Subcutaneous adipose tissue (tissue), 4 donors: ENCODE measurements around the gene PAK1. TPM values are rescaled to one million over a fixed set of nuclear protein-coding genes. Genes with fewer than 3 reads are reported as not detected.

Source experiments
- total RNA-seq, 4 donors: library from RNA; depleted of rRNA; stranded (reverse); fragments of >200 nt; gene quantifications; one replicate each; pipeline ENCODE4 v1.1.0, GENCODE V29; 2016
- TF ChIP-seq, protein P1 (sequence below): fragments of 450-650 bp; IDR thresholded peaks from one replicate; pipeline ENCODE4 v1.5.1; 2016; ENCODE audit warnings: low read depth, mild to moderate bottlenecking, control low read depth, antibody characterized with exemption, moderate library complexity

The PAK1 gene
- total RNA-seq, 4 donors from 2014 or later, result 17.0 to 41.3 (median 28.4) TPM

- TF ChIP-seq, protein P1, sequence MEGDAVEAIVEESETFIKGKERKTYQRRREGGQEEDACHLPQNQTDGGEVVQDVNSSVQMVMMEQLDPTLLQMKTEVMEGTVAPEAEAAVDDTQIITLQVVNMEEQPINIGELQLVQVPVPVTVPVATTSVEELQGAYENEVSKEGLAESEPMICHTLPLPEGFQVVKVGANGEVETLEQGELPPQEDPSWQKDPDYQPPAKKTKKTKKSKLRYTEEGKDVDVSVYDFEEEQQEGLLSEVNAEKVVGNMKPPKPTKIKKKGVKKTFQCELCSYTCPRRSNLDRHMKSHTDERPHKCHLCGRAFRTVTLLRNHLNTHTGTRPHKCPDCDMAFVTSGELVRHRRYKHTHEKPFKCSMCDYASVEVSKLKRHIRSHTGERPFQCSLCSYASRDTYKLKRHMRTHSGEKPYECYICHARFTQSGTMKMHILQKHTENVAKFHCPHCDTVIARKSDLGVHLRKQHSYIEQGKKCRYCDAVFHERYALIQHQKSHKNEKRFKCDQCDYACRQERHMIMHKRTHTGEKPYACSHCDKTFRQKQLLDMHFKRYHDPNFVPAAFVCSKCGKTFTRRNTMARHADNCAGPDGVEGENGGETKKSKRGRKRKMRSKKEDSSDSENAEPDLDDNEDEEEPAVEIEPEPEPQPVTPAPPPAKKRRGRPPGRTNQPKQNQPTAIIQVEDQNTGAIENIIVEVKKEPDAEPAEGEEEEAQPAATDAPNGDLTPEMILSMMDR, result no peak
These were observed 125.9 kb downstream of the PAK1 start for GRCh38 chr11:77347948-77348347.

DNA sequence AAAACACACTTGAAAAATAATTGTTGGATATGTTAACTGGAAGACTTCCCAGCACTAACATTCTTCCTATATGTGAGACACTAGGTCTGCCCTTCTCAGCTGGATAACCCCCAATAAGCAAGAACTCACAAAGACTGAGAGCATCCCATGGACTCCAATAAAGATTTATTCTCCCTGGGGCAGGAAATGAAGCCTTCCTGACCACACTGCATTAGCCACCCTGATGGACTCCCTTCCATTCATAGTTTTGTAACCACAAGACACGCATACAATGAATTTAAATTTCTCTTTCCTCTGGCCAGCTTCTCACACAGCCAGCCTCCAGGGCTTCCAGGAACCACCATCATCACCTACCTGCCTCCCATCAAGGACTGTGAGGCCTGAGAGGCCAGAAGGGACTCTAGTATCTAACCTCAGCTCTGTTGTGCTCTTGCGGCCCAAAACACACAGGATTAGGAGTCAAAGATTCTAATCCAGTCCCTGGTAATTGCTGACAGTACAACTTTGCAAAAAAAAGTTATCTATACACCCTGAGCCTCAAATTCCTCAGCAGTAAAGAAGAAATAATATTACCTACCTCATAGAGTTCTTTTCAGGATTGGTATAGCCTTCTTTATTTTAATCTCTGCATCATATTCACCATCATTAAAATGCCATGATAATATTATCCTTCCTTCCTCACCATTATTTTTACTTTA, 126.8 kb downstream of the PAK1 start:
- TF ChIP-seq, protein P1, result no peak

DNA sequence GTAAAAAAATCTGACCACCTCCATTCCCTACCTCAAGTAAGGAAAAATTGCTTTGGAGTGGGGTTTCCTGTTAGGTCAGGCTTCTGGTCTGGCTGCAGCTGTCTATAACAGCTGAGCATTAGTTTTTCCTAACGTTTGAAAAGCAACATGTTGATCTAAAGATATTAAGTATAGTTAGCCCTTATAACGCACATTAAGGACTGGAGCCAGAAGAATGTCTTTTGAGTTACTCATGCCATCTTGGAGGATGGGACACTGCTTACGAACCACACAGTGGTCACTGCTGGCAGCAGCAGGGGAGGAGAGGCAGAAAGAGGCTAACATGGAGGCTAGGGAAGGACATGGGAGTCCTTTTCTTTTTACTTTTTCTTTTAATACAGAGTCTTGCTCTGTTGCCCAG, 128.3 kb downstream of the PAK1 start:
- TF ChIP-seq, protein P1, result no peak

- TF ChIP-seq, protein P1, result no peak
These were observed 133.4 kb downstream of the PAK1 start for GRCh38 chr11:77340501-77340900.

DNA sequence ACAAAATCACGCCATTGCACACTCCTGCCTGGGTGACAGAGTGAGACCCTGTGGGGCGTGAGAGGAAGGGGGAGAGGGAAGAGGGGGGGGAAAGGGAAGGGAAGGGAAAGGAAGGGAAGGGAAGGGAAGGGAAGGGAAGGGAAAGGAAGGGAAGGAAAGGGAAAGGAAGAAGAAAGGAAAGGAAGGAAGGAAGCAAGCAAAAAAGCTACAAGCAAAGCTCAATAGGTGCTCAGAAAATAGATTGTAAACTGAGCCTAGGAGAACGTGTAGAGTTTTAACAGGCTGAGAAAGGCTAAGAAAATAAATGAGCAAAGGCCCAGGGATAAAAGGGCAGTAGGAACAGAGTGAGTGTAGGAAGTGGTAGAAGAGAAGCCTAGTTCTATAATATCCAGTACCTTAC, 141.6 kb downstream of the PAK1 start:
- TF ChIP-seq, protein P1, result no peak

DNA sequence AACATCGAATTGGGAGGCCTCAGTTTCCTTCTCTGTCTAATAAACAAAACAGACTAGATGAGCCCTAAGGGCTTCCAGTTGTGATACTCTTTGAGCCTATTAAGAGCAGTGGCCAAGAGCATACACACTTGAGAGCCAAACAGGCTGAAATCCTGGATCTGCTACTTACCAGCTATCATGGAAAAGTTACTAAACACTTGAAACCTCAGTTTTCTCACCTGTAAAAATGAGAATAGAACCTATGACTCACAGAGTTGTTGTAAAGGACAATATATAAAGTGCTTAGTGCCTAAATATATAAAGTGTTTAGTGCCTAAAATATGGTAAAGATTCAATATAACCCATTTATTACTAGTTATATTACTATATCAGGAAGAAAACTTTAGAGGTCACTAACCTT, 148.7 kb downstream of the PAK1 start:
- TF ChIP-seq, protein P1, result no peak

GRCh38 chr11:77324508-77324907, 149.4 kb downstream of the PAK1 start:
- TF ChIP-seq, protein P1, result no peak
